ENCODE results near the gene ERBB4. TPM values are rescaled to one million over a fixed set of nuclear protein-coding genes. Genes with fewer than 3 reads are reported as not detected.
"Not testable (repeated sequence)": the region's sequence is repeated elsewhere in the genome, so short reads cannot be mapped to it uniquely, and the experiment has no call there.

ERBB4 gene
- total RNA-seq, 1 donor from 2014 or later = not detected

DNA sequence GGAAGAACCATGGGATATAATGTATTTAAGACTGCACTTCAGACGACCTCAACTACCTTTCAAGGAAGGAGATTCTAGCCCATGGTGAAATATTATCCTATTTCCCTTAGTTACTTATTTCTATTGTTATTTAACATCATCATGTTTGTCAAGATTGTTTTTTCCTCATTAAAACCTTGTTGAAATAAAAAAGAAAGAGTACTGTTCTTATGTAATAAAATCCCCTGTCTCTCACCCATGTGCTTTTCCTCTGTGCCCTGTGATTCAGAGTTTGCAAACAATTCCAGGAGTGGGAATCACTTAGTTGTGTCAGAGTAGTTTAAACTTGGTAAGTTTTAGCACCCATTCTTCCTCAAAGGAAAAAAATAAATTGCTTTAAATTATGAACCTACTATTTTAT is 43.6 kb downstream of the ERBB4 start:
- no peak overlapping the region for H3K27ac Mint-ChIP-seq
- intact Hi-C loops (cut with micrococcal nuclease) = no loop called here
- H3K4me3 Mint-ChIP-seq = no peak overlapping the region
- H3K27me3 Mint-ChIP-seq = no peaks in the 10 kb centered on the region
- H3K4me1 Mint-ChIP-seq = no peaks in the 10 kb centered on the region
- H3K9me3 Mint-ChIP-seq = no peaks in the 10 kb centered on the region
- DNase-seq = no peak
- H3K36me3 Mint-ChIP-seq (ENCODE audit: low read depth) = no peaks in the 10 kb centered on the region

DNA sequence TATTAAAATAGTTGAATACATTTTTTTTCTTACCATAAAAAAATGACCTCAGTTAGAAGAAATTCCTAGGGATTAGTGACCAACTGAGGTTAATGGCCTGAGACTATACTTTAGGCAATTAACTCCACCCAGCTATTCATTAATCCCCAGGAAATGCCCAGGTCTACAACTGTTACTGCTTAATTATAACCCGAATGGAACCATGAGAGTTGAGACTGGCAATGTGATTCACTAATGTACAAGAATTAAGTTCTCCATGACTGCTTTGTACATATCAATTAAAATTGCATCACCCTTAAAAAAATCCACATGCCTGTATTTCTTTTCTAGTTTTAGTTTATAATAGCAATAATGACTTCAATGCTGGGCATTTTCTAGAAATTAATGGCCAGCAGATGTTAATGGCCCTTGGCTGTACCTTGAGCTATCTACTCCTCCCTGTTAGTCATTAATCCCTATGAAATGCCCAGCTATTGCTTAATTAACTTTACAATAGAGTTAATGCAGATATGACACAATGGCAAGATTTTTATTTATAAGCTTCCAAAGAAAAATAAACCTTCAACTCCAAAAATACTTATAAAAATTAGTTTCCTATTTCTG is 44.1 kb downstream of the ERBB4 start:
- intact Hi-C loops (cut with micrococcal nuclease) = no loop called here
- no peaks in the 10 kb centered on the region for H3K36me3 Mint-ChIP-seq (ENCODE audit: low read depth)
- no peaks in the 10 kb centered on the region for H3K27me3 Mint-ChIP-seq
- H3K4me3 Mint-ChIP-seq = no peak overlapping the region
- no peaks in the 10 kb centered on the region for H3K9me3 Mint-ChIP-seq
- H3K4me1 Mint-ChIP-seq = no peaks in the 10 kb centered on the region
- no peak for DNase-seq
- no peak overlapping the region for H3K27ac Mint-ChIP-seq

DNA sequence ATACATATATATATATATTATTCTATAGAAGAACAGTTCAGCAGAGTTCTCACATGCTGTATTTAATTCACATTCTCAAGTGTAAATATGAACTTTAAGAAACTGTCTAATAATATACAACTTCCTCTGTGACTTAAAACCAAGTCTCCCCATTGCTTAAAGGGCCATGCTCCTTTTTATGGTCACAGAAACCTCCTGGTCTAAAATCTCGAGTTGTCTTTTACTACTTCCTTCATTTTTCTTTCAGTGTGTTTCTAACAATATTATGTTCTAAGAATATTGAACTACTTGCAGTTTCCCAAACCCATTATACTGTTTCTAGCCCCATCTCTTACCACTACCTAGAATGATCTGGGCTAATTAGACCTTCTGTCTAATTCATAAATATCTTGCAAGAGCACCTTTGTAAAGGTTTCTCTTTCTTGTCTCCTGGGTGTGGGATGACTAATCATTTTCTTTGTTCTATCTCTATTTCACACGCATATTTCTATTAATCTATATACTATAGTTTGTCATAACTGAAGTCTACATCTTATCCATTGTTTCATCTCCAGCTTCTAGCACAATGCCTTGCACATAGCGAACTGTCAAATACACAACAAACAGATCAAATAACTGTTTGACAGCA is 48.8 kb downstream of the ERBB4 start:
- Mint-ChIP-seq H3K36me3 (ENCODE audit: low read depth) (no peaks in the 10 kb centered on the region), H3K27ac (no peak overlapping the region), H3K4me1 (no peaks in the 10 kb centered on the region), H3K27me3 (no peaks in the 10 kb centered on the region), H3K4me3 (no peak overlapping the region), H3K9me3 (no peaks in the 10 kb centered on the region)
- no peak for DNase-seq
- intact Hi-C loops (cut with micrococcal nuclease) = no loop called here

DNA sequence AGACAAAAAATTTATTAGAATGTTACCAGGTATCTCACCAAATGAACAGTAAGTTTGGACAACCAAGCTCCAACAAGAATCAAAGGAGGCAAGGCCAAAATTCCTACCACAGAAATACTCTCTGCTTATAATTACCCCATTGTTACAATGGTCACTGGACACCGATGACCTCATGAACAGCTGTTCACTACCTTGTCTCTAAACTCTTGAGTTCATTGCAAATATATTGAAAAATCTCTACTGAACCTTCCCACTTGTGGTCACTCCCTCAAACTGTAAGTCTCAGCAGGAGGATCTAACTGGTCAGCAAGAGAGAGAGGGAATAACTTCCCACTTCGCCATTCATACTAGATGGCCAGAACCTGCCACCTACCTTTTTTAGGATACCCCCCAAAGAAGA is 50.0 kb downstream of the ERBB4 start:
- H3K36me3 Mint-ChIP-seq (ENCODE audit: low read depth) = no peaks in the 10 kb centered on the region
- no peak for DNase-seq
- intact Hi-C loops (cut with micrococcal nuclease) = no loop called here
- no peaks in the 10 kb centered on the region for H3K9me3 Mint-ChIP-seq
- no peaks in the 10 kb centered on the region for H3K27me3 Mint-ChIP-seq
- H3K4me1 Mint-ChIP-seq = no peaks in the 10 kb centered on the region
- H3K4me3 Mint-ChIP-seq = no peak overlapping the region
- H3K27ac Mint-ChIP-seq = no peak overlapping the region

DNA sequence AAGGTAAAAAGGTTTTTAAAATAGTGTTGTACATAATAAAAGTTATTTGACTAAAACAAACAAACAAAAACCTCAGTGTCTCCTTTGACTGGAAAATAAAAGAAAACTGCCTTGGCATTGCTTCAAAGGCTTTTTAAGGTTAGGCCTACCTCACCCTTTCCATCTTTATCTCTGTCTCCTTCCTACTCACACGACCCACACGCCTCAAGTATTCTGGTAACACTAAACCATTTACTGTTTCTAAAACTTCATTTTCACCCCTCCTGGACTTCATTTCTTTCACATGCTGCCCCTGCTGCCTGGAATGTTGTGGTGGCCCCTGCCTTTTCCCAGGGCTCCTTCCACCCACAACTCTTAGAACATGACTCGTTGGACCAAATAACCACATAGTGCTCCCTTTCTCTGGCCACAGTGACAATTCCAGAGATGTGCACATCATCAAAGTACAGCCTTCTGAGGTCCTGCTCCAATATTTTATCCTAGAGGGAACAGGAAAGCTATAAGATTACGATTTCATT is 54.0 kb downstream of the ERBB4 start:
- Mint-ChIP-seq H3K4me3 (no peak overlapping the region), H3K9me3 (no peaks in the 10 kb centered on the region), H3K27ac (no peak overlapping the region), H3K4me1 (no peaks in the 10 kb centered on the region), H3K27me3 (no peaks in the 10 kb centered on the region), H3K36me3 (ENCODE audit: low read depth) (no peaks in the 10 kb centered on the region)
- DNase-seq = no peak
- intact Hi-C loops (cut with micrococcal nuclease) = no loop called here

DNA sequence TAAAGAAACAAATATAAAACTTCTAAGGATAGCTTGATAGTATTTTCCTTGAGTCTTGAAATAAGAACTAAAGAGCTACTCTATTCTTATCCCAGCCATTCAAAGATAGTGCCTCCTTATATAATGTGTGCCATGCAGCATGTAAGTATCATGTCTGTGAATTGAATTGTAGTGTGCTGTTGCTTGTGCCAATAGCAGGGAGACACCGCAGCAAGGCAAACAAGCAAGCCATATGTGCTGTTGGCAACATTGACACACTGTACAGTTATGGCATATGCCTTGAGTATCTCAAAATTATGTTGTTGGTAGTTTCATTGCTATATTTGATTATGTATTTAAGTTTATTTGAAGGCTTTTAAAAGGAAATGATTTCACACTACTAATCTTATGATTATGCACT is 58.2 kb downstream of the ERBB4 start:
- no peak overlapping the region for H3K4me3 Mint-ChIP-seq
- intact Hi-C loops (cut with micrococcal nuclease) = no loop called here
- no peaks in the 10 kb centered on the region for H3K36me3 Mint-ChIP-seq (ENCODE audit: low read depth)
- no peaks in the 10 kb centered on the region for H3K9me3 Mint-ChIP-seq
- no peaks in the 10 kb centered on the region for H3K4me1 Mint-ChIP-seq
- no peaks in the 10 kb centered on the region for H3K27me3 Mint-ChIP-seq
- DNase-seq = no peak
- H3K27ac Mint-ChIP-seq = no peak overlapping the region

DNA sequence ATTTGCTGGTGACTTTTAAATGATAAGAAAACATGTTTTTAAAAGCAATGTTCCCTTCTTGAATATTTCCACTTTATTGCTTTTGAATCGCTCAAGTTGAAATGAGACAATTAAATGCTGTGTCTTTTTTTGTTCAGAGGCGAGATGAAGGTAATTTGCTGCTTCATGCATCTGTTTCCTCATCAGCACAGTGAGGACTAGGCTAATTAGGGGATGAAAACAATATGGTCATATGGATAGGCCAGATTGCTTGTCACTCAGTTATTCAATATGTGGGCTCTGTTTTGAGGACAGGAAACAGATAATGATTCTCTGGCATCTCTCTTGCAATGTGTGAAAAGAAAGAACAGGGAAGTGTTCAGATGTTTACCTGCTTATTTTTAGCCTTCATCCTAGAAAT is 61.0 kb downstream of the ERBB4 start:
- no peak for DNase-seq
- intact Hi-C loops (cut with micrococcal nuclease) = no loop called here
- H3K4me3 Mint-ChIP-seq = no peak overlapping the region
- no peaks in the 10 kb centered on the region for H3K4me1 Mint-ChIP-seq
- H3K36me3 Mint-ChIP-seq (ENCODE audit: low read depth) = no peaks in the 10 kb centered on the region
- no peak overlapping the region for H3K27ac Mint-ChIP-seq
- H3K9me3 Mint-ChIP-seq = no peaks in the 10 kb centered on the region
- no peaks in the 10 kb centered on the region for H3K27me3 Mint-ChIP-seq

DNA sequence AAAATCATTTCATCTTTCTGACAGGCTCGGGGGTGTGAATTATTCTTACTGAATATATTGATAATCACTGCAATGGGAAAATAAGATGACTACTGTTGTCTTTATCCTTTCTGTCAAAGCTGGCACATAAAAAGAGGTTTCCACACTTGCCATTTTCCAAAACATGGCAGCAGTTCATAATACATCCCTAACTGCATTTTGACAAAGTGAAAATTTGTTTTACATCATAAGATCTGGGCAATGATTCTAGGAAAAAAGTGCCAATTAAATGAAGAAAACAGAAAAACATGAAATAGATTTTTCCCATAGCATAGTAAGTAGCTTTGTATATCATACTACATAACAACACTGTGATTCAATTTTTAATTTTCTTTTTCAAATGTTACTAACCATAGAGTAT is 65.4 kb downstream of the ERBB4 start:
- Mint-ChIP-seq H3K4me3 (no peak overlapping the region), H3K27me3 (no peaks in the 10 kb centered on the region)

DNA sequence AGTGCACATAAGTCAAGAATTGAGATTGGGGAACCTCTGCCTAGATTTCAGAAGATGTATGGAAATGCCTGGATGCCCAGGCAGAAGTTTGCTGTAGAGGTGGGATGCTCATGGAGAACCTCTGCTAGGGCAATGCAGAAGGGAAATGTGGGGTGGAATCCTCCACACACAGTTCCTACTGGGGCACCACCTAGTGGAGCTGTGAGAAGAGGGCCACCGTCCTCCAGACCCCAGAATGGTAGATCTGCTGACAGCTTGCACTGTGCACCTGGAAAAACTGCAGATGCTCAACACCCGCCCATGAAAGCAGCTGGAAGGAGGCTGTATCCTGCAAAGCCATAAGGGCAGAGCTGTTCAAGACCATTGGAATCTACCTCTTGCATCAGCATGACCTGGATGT is 71.1 kb downstream of the ERBB4 start:
- H3K4me3 Mint-ChIP-seq; H3K27ac Mint-ChIP-seq; intact Hi-C loops (cut with micrococcal nuclease); H3K27me3 Mint-ChIP-seq; H3K4me1 Mint-ChIP-seq; DNase-seq; H3K36me3 Mint-ChIP-seq (ENCODE audit: low read depth); H3K9me3 Mint-ChIP-seq: not testable (repeated sequence)

More for the DNA sequence above, 65.4 kb downstream of the ERBB4 start:
- Mint-ChIP-seq H3K36me3 (ENCODE audit: low read depth) (no peaks in the 10 kb centered on the region), H3K27ac (no peak overlapping the region), H3K4me1 (no peaks in the 10 kb centered on the region), H3K9me3 (no peaks in the 10 kb centered on the region)
- intact Hi-C loops (cut with micrococcal nuclease) = no loop called here
- no peak for DNase-seq

DNA sequence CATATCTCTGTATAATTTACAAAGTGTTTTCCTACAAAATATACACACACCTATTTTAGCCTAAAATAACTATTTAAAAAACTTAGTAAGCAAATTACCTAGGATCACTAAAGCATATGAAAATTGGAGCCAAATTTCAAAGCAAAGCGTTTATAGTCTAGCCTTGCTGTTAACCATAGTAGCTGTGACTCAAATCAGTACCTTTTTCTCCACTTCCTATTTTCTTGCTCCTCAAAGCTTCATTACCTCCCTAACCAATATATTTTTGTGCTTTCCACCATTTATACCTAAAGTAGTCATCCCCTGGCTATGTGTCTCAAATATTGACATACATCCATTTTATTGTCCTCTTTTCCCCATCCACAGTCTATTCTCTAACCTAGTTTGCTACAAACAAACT is 73.1 kb downstream of the ERBB4 start:
- Mint-ChIP-seq H3K4me3 (no peak overlapping the region), H3K36me3 (ENCODE audit: low read depth) (no peaks in the 10 kb centered on the region), H3K27me3 (no peaks in the 10 kb centered on the region), H3K9me3 (peaks cover 3% of the 10 kb centered on the region), H3K27ac (no peak overlapping the region), H3K4me1 (no peaks in the 10 kb centered on the region)
- DNase-seq = no peak
- intact Hi-C loops (cut with micrococcal nuclease) = no loop called here

DNA sequence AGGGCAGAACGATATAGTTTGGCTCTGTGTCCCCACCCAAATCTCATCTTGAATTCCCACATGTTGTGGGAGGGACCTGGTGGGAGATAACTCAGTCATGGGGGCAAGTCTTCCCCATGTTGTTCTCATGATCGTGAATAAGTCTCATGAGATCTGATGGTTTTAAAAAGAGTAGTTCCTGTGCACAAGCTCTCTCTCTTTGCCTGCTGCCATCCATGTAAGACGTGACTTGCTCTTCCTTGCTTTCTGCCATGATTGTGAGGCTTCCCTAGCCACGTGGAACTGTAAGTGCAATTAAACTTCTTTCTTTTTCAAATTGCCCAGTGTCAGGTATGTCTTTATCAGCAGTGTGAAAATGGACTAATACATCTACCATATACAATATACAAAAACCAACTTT is 76.9 kb downstream of the ERBB4 start:
- intact Hi-C loops (cut with micrococcal nuclease); H3K27me3 Mint-ChIP-seq; H3K4me3 Mint-ChIP-seq; H3K9me3 Mint-ChIP-seq; DNase-seq; H3K27ac Mint-ChIP-seq; H3K4me1 Mint-ChIP-seq; H3K36me3 Mint-ChIP-seq (ENCODE audit: low read depth): not testable (repeated sequence)

DNA sequence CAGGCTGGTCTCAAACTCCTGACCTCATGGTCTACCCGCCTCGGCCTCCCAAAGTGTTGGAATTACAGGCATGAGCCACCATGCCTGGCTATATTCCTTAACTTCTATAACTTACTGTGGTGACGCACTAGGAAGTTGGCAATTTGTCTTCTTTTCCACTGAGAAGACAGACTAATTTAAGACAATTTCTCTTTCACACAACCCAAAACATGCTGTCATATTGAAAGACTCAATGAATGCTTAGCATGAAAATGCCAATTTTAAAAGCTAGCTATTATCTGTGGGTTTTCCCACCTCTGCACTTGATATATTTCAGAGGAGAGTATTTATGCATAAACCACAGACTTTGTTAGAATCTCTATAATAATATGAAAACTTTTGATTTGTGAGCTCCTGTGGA is 84.5 kb downstream of the ERBB4 start:
- Mint-ChIP-seq H3K4me1 (no peaks in the 10 kb centered on the region), H3K27me3 (no peaks in the 10 kb centered on the region), H3K36me3 (ENCODE audit: low read depth) (no peaks in the 10 kb centered on the region), H3K9me3 (no peaks in the 10 kb centered on the region), H3K4me3 (no peak overlapping the region), H3K27ac (no peak overlapping the region)
- intact Hi-C loops (cut with micrococcal nuclease) = no loop called here
- no peak for DNase-seq

DNA sequence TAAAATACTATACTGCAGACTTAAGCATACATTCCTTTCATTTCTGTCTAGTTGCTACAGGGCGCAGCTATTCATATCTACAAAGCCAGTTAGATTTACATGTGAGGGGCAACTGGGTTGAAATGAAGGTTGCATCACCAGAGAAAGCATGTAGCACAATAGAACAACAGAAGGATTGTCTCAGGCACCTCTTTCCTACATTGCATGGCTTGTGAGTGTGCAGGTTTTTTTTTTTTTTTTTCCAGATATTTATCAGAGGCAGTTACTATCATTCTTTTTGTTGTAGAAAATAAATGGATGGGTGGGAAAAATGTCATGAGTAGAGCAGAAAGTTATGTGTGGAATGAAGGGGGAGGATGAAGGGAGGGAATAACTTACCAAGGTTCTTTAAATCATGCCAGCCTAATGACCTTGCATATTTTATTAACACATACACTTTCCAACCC is 86.8 kb downstream of the ERBB4 start:
- no peaks in the 10 kb centered on the region for H3K9me3 Mint-ChIP-seq
- no peaks in the 10 kb centered on the region for H3K4me1 Mint-ChIP-seq
- intact Hi-C loops (cut with micrococcal nuclease) = no loop called here
- no peak overlapping the region for H3K27ac Mint-ChIP-seq
- H3K4me3 Mint-ChIP-seq = no peak overlapping the region
- no peaks in the 10 kb centered on the region for H3K36me3 Mint-ChIP-seq (ENCODE audit: low read depth)
- no peaks in the 10 kb centered on the region for H3K27me3 Mint-ChIP-seq
- no peak for DNase-seq

DNA sequence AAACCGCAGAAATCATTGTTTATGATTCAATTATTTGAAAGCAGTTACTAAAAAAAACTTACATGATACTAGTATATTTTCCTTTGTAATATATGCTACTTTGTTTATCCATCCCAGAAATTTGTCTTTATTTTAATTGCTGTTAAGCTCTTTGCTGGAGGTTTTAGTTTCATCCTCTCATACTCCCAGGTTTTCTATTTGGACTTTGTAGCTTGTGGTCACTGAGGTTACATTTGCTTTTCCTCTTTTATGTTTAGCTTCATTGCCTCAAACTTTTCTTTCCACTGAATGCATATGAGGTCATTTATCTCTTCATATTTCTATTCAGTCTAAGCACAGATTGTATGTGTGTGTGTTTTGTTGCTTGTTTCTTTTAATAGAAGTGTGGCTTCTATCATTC is 89.9 kb downstream of the ERBB4 start:
- Mint-ChIP-seq H3K27ac (no peak overlapping the region), H3K4me1 (no peaks in the 10 kb centered on the region), H3K27me3 (no peaks in the 10 kb centered on the region), H3K4me3 (no peak overlapping the region), H3K9me3 (no peaks in the 10 kb centered on the region), H3K36me3 (ENCODE audit: low read depth) (no peaks in the 10 kb centered on the region)
- intact Hi-C loops (cut with micrococcal nuclease) = no loop called here
- DNase-seq = no peak

DNA sequence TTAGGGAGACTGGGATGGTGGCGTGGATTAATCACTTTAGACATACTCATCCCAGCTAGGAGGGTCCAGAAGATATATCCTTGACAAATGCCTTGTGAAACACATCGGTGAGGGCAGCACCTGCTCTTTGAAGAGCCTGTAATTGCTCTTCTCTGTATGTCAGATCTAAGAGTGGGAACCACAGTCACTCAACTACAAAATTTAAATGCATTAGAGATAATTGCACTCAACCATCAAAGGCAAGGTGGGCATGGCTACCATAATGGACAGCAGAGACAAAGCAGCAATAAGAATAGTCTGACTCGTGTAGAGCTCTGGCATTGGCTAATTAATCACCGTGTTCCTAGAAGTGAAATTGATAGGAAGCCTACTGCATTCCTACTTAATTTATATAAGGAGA is 96.8 kb downstream of the ERBB4 start:
- intact Hi-C loops (cut with micrococcal nuclease) = no loop called here
- no peak overlapping the region for H3K4me3 Mint-ChIP-seq
- H3K27ac Mint-ChIP-seq = no peak overlapping the region

More for the DNA sequence above, 96.8 kb downstream of the ERBB4 start:
- H3K9me3 Mint-ChIP-seq = no peaks in the 10 kb centered on the region
- no peaks in the 10 kb centered on the region for H3K27me3 Mint-ChIP-seq
- no peaks in the 10 kb centered on the region for H3K4me1 Mint-ChIP-seq
- DNase-seq = no peak
- H3K36me3 Mint-ChIP-seq (ENCODE audit: low read depth) = no peaks in the 10 kb centered on the region
